GM18505 (cell line): ENCODE measurements around the gene CCDC150.
A peak's percentile ranks its signal among the peaks of the same experiment; 100 is the strongest.

Source experiments
- ATAC-seq: cut with Tn5 transposase; IDR thresholded peaks from one replicate; pipeline ENCODE4 v1.9.1; 2021; ENCODE audit not compliant: unreplicated experiment
- POLR2A ChIP-seq: IDR thresholded peaks from 4 replicates; pipeline ENCODE4 v1.6.1; 2011; ENCODE audit warnings: borderline replicate concordance; ENCODE audit not compliant: insufficient read depth, insufficient read length; ENCODE audit errors: extremely low read depth

CCDC150 gene

DNA sequence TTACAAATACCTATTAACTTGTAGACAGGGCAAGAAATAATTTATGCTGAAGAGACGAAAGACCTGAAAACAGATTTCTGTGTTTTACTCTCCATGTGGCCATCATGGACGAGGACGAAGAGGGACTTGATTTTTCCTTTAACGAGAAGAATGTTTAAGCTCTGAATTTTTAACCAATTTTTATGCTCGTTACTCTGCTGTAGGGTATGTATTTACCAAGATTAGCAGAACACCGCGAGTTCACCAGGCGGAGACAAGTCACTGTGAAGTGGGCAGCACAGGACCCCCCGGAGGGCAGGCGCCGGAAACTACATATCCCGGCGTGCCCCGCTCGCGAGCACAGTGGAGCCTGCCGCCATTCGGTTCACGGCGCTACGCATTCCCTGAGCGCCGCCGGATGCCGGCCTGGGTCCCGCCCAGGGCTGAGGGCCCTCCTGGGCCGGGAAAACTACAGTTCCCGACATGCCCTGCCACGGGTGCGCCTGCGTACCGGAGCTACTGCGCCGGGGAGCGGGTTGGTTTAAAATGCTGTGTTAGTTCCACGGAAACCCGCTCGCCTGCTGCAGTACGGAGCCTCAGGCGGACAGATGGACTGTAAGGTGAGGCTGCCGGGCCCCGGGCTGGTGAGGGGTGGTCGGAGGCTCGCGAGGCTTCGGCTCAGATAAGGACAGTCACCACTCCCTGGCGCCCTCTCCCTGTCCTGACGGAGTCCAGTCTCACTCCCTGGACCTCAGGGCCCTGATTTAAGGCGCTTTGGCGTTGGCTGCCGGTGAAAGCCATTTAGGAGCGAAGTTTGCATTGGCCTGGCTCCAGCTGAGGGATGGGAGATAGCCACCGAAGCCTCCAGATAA lies at the start of gene CCDC150:
Gene CCDC150, plus strand, starts transcription at position 536 of the 851 bp plus-strand sequence. Its CDS starts 52 bp downstream, at position 588.
- peak; percentile 74 for TF ChIP-seq POLR2A
- ATAC-seq = peak; percentile 100

DNA sequence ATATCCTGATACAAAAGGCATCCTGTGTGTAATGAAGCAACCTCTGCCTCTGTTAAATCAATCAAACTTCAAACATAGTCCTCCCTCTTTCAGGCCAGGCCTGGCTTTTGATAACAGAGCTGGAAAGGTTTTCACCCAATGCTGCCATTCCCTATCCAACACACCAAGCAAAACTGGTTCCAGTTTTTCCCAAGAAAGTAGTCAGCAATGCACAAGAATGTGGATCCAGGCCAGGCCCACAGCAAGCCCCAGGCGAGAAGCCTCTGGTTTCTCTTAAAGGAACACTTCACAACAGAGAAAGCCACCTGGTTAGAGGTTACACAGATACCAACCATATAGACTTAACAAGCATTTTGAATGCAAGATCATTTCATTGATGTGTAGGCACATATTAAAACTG lies 49.2 kb upstream of the CCDC150 start:
- no peak for TF ChIP-seq POLR2A
- no peak for ATAC-seq

DNA sequence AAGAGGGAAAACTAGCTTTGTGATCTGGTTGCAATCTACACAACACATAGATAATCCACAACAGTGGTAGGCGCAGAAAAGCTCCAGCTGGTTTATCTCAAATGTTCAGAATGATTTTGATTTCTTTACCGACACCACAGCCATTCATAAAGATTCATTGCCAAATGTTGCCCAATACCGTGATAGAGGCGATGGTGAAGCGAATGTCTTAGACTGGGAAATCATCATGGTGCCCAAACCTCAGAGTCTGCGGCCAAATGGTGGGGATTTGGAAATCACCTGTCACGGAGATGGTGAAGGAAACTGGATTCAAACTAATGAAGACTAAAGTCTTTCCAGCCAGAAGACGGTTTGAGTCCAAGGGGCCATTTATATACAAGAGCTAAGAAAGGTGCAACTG lies 48.5 kb upstream of the CCDC150 start:
- no peak for TF ChIP-seq POLR2A
- no peak for ATAC-seq

DNA sequence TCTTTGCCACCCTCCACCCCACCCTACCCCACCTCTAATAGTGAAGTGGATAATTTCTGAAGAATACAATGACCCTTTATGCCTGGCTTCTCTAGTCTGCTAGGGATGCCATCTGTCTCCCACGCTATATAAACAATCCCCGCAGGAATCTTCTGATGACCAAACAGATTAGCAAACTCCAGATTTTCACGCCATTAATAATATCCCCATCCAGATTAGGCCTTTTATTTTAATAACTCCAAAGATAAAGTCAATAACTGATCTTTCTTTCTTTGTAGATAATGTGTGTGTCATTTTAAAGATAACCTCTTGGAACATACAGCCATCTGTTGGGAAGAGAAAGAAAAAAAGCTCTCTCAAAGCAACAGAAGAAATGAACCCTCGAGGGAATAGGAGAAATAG lies 47.9 kb upstream of the CCDC150 start:
- ATAC-seq = no peak
- no peak for TF ChIP-seq POLR2A

DNA sequence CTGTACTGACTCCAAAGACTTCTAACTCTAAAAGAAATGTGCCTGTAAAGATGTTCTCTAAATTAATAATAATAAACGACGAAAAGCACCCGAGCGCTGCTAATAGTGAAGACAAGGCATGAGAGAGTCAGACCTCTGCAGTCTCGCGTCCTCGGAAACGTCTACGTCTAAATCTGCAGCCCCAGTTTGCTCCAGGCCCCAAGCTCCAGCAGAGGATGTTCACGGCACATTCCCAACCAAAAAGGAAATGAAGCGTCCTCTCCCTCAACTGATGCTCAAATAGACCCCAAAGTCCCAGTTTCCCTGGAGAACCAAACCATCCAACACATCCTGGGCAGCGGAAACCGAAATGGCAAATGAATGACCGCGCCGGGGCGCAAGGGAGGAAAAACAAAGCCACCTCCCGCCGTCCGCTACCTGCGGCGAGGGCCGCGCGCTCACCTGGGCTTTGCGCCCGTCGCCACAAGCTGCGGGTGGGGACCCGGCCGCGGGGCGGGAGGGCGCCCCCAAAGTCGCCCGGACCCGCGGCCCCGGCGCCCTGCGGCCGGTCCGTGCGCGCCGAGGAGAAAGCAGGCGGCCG lies 47.1 kb upstream of the CCDC150 start:
- peak; percentile 35 for ATAC-seq
- TF ChIP-seq POLR2A = no peak

DNA sequence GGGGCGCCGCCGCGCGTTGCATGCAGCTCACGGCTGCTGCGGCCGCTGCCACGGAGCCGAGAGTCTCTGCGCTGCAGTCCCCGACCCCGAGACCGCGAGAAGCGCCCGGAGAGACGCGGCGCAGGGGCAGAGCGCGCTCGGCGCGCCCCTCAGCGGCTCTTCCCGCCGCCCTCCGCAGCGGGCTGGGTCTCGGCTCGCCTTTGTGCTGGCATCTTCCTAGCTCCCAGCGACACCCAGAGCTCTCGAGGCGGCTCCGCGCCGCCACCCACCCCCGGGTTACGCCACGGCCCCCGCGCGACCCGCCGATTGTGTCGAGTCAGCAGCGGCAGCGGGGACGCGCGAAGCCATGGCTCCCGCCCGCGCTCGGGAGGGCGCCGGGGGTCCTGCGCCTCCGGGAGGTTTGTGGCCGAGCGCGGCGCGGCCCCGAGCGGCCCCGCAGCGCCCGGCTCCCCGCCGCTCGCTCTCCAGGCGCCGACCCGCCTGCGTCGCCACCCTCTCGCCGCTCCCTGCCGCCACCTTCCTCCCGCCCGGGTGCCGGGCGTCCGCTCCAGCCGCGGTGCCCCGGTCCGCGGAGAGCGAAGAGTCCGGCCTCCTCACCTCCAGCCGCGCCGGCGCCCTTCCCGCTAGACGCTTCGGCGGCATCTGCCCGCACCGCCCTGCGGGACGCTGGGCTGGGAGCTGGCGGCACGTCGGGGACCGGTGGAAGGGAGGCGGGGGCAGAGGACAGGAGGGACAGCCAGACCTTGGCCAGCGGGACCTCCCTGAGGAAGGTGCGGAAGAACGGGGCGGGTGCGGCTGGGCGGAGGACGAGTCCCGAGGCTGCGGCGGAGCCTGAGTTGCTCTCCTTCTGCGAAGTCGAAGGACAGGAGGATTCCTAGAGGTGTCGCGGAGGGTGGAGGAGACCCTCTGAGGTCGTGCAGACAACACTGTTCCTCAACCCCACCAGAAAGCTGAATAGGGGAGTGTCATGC lies 46.3 kb upstream of the CCDC150 start, which contains the start of gene HECW2:
Gene HECW2, minus strand, starts transcription at position 644 of the 971 bp plus-strand sequence.
- TF ChIP-seq POLR2A = no peak
- ATAC-seq = peak; percentile 55

DNA sequence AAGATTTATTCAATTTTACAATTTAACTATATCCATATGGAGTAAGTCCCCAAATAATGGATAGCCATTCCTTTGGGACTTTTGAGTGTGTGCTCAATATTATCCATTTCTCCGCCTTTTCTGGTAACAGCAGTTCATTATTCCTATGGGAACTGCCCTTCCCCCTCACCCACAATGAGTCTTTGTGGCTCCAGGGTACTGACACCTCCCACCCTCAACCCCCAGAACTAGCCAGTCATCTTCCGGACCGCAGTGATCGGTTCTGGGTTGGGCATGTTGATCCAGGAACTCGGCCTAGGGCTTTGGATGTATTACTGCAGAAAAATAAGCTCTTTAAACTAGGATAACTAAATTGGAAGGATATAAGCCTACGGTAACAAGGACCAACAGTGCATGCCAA lies 45.4 kb upstream of the CCDC150 start:
- ATAC-seq = no peak
- no peak for TF ChIP-seq POLR2A

DNA sequence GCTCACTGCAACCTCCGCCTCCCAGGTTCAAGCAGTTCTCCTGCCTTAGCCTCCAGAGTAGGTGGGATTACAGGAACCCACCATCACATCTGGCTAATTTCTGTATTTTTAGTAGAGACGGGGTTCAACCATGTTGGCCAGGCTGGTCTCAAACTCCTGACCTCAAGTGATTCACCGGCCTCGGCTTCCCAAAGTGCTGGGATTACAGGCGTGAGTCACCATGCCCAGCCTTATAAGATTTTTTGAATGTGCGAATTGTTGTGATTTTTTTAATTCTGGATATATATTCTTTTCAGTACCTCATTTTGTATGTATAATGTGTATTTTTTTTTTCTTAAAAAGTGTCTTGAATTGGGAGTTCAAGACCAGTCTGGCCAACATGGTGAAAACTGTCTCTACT lies 42.0 kb upstream of the CCDC150 start:
- TF ChIP-seq POLR2A = no peak
- no peak for ATAC-seq

DNA sequence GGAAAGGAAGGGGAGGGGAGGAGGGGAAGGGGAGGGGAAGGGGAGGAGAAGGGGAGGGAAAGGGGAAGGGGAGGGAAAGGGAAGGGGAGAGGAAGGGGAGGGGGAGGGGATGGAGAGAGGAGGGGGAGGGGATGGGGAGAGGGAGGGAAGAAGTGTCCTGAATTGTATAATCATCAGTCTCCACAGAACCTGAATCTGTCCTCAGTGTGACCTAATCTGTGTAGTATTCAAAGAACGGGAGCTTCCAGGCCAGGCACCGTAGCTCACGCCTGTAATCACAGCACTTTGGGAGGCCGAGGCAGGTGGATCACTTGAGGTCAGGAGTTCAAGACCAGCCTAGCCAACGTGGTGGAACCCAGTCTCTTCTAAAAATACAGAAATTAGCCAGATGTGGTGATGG lies 41.1 kb upstream of the CCDC150 start:
- no peak for TF ChIP-seq POLR2A
- ATAC-seq = no peak

DNA sequence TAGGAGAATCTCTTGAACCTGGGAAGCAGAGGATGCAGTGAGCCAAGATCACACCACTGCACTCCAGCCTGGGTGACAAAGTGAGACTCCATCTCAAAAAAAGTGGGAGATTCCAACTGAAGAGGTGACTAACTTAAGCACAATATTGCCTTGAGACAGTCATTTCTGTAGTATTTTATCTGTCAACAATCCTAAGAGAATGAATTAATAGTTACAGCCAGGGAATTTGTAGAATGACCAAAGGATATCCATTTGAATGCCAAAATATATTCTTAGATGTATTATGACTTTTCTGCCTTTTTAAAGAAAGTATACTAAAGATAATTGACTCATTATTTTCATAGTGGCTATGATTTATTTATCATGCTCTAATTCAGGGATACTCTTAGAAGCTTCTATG lies 40.7 kb upstream of the CCDC150 start:
- no peak for ATAC-seq
- no peak for TF ChIP-seq POLR2A

DNA sequence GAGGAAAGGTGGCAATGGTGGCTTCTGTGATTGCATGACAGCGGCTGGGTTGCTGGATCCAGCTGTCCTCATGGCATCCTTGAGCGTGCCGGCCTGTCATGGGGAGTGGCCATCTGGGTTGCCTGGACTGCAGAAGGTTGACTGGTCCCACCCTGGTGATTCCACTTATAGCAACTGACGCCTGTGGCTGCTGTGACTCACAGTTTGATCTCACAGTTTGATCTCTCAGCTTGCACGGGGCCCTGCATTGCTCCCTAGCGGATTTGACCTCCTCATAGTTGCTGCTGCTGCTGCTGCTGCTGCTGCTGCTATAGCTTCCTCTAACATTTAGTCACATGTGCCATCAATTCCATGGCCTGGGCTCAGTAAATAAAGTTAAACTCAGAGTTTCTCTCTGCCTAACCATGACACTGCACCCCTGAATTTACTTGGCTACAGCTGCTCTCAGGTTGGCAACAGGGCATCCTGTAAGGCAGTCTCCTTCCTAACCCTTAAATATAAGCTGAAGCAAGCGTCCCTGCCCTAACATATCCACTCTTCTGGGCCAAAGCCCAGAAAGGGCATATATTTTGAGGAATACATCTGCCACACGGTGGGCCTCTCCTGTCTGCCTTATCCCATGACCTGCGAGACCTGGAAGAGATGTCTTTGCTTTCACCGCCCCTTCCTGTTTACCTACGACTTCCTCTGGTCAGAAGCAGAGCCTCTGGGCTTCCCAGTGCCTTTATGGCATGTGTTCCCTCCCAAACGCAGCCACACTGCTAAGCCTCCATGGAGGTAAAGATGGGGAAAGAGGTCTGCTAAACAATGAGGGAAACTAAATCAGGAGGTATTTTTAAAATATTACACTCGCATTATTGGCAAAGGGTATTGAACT lies 37.8 kb upstream of the CCDC150 start:
- TF ChIP-seq POLR2A = no peak
- no peak for ATAC-seq

DNA sequence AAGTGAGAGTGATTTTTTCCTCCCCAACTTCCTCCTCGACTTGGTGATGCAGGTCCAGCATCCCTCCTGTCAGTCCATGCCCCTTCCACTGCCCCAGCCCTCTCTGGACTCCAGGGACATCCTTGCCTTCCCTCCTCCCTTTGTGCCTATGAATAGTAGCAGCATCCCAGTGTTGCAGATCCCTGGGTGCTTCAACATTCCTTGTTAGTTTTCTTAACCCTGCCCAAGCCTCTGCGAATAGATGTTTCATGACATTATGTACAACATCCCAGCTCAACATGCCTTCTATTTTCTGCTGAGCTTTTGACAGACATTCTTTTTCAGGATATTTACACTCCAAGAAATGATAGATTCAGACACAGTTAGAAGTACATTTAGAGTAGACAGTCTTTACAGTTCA lies 35.3 kb upstream of the CCDC150 start:
- no peak for TF ChIP-seq POLR2A
- no peak for ATAC-seq
